Kidney (tissue), 14 donors: ENCODE data around the gene TRNP1. TPM values are rescaled to one million over a fixed set of nuclear protein-coding genes. Genes with fewer than 3 reads are reported as not detected.

Experiments
- DNase-seq, 5 donors: peaks; one replicate each; pipeline ENCODE4 v3.0.0-alpha.2; 2013 to 2020
- FAIRE-seq: peaks from 2 replicates; lab custom pipeline; 2012; peaks lifted over from hg19 to GRCh38; lab: Jason Lieb, UNC
- H3K27ac ChIP-seq, 2 donors: one replicate each; pipeline ENCODE4 v1.7.0; 2013; ENCODE audit warnings: low read depth in 2 of 2, low read length in 2 of 2, inconsistent platforms in 1 of 2
- H3K27me3 ChIP-seq: one replicate; pipeline ENCODE4 v1.7.1; 2013; ENCODE audit warnings: low read length, inconsistent platforms; ENCODE audit not compliant: control insufficient read depth, insufficient read depth
- H3K36me3 ChIP-seq, 3 donors: one replicate each; pipeline versions ENCODE4 v1.7.0 to v1.7.1; 2013; ENCODE audit warnings: low read length in 3 of 3, control low read depth in 1 of 3, inconsistent platforms in 1 of 3; ENCODE audit not compliant: insufficient read depth in 3 of 3, control insufficient read depth in 2 of 3
- H3K4me1 ChIP-seq, 3 donors: one replicate each; pipeline versions ENCODE4 v1.7.0 to v1.7.1; 2013; ENCODE audit warnings: low read length in 3 of 3, inconsistent platforms in 1 of 3, low read depth in 1 of 3; ENCODE audit not compliant: control insufficient read depth in 2 of 3, insufficient read depth in 2 of 3
- H3K4me3 ChIP-seq, 3 donors: one replicate each; pipeline versions ENCODE4 v1.7.0 to v1.8.1; 2013; ENCODE audit warnings: low read length in 3 of 3, control low read depth in 1 of 3, inconsistent platforms in 1 of 3
- H3K9ac ChIP-seq, 3 donors: one replicate each; pipeline versions ENCODE4 v1.7.0 to v1.7.1; 2013; ENCODE audit warnings: low read length in 3 of 3, control low read depth in 1 of 3, inconsistent platforms in 1 of 3
- H3K9me3 ChIP-seq, 3 donors: one replicate each; pipeline versions ENCODE4 v1.7.0 to v1.7.1; 2013; ENCODE audit warnings: low read length in 3 of 3, control low read depth in 1 of 3, inconsistent platforms in 1 of 3; ENCODE audit not compliant: control insufficient read depth in 2 of 3, insufficient read depth in 1 of 3
- intact Hi-C: fragments of 100-400 bp; cut with DNase I; formaldehyde crosslinking; loops from one replicate; pipeline ENCODE4 v1.11.1; 2022
- polyA plus RNA-seq: library from polyadenylated mRNA; stranded (reverse); fragments of 350-450 nt; fragmentation: Illumina TruSeq; extraction: RNeasy Lipid Tissue Mini Kit (QIAGEN cat#74804); gene quantifications from one replicate; pipeline ENCODE4 v1.2.3, GENCODE V29; 2014; ENCODE audit warnings: low read depth, low replicate concordance; ENCODE audit not compliant: insufficient read depth
- total RNA-seq: library from RNA; stranded (reverse); fragmentation: NEBNext Ultra II Directional; extraction: Animal tissue kit (Norgen Biotek cat#: 25700); gene quantifications from one replicate; pipeline ENCODE4 v1.2.1, GENCODE V29; 2021
- TF ChIP-seq, protein P1 (sequence below): IDR thresholded peaks from 3 replicates; pipeline ENCODE4 v1.5.1; 2012; ENCODE audit warnings: mild to moderate bottlenecking, moderate library complexity, borderline replicate concordance; ENCODE audit not compliant: insufficient read depth; ENCODE audit errors: extremely low read depth
- donor health status: control.
- donor health status: control.
- donor health status: control.
- donor health status: control.
- donor health status: control.
- donor health status: DM: yes; HTN: yes; CAD: no.
- donor health status: Normal renal cell carcinoma (clear cell type).

TRNP1 gene
- total and polyA plus RNA-seq, 2 donors from 2014 or later = 33.0 to 38.3 TPM

DNA sequence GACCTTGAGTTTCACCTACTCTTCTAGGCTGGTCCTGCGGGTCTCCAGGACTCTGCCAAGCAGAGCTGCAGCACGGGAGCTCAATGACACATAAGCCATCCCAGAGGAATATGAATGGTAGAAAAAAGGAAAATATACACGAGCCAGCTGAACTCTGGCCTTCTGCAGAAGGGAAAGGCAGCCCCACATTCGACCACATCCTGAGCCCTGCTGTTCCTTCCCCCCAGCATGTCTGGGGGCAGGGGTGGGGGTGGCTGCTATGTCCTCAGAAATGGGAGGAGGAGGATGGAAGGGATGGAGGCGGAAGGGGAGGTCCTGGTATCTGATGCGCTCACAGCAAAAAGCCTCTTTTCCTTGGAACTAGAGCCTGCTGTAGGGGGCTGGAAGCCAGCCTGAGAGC, 21.1 kb upstream of the TRNP1 start:
- no peaks in the 10 kb centered on the region for H3K27me3 ChIP-seq
- no peak for FAIRE-seq
- no peaks in the 10 kb centered on the region for H3K4me1 ChIP-seq
- H3K9ac ChIP-seq = no peak overlapping the region
- no peak overlapping the region for H3K27ac ChIP-seq
- TF ChIP-seq, protein P1, sequence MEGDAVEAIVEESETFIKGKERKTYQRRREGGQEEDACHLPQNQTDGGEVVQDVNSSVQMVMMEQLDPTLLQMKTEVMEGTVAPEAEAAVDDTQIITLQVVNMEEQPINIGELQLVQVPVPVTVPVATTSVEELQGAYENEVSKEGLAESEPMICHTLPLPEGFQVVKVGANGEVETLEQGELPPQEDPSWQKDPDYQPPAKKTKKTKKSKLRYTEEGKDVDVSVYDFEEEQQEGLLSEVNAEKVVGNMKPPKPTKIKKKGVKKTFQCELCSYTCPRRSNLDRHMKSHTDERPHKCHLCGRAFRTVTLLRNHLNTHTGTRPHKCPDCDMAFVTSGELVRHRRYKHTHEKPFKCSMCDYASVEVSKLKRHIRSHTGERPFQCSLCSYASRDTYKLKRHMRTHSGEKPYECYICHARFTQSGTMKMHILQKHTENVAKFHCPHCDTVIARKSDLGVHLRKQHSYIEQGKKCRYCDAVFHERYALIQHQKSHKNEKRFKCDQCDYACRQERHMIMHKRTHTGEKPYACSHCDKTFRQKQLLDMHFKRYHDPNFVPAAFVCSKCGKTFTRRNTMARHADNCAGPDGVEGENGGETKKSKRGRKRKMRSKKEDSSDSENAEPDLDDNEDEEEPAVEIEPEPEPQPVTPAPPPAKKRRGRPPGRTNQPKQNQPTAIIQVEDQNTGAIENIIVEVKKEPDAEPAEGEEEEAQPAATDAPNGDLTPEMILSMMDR = no peak
- no peak overlapping the region for H3K4me3 ChIP-seq
- no peak for DNase-seq
- H3K36me3 ChIP-seq = no peaks in the 10 kb centered on the region
- H3K9me3 ChIP-seq = no peaks in the 10 kb centered on the region
- intact Hi-C loops = no loop called here

DNA sequence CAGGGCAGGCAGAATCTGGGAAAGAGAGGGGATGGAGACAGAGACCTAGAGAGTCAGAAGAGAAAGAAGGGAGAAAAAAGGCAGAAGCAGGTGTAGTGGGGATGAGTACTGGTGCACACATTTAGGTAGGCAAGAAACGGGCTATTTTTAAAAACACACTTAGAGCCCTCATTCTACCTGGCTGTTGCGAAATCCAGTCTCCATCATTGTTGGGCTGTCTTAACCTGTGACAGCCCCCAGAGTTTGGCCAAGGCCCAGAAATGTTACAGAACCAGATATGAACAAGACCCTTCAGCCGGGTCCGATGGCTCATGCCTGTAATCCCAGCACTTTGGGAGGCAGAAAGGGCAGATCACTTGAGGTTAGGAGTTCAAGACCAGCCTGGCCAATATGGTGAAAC, 20.7 kb upstream of the TRNP1 start:
- Histone ChIP-seq H3K4me3 (no peak overlapping the region), H3K9ac (no peak overlapping the region), H3K36me3 (no peaks in the 10 kb centered on the region), H3K9me3 (no peaks in the 10 kb centered on the region), H3K27me3 (no peaks in the 10 kb centered on the region), H3K4me1 (no peaks in the 10 kb centered on the region), H3K27ac (no peak overlapping the region)
- TF ChIP-seq, protein P1 = no peak
- DNase-seq (no peak), FAIRE-seq (no peak)
- intact Hi-C loops = no loop called here

DNA sequence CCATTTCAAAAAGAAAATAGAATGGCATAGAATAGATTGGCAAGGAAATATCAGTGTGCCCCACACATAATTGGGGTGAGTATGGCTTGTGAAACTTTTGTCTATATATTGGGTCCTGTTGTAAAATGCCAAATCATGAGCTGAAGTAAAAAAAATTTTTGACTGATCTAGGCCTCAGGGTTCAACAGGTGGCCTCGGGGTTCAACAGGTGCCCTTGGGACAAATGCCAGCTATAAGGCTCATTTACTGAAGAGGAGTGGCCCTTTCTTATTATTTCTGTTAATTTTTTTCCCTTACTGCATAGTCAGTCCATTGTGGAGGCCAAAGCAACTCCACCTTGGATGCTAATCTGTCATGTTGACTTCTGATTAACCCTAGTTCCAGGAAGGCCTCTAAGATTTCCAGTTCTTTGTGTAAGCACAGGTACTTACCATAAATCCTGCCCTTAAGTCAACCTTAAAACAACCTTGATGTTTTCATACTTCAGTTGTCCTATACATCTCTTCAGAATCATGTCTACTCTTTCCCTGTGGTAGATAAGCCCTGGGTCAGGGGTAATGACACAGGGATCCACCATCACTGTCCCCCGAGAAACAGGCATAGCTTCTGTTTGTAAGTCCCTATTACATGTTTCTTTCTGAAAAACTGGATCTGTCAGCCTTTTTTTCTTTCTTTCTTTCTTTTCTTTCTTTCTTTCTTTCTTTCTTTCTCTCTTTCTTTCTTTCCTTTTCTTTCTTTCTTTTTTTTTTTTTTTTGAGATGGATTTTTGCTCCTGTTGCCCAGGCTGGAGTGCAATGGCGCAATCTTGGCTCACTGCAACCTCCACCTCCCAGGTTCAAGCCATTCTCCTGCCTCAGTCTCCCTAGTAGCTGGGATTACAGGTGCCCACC, 16.6 kb upstream of the TRNP1 start:
- intact Hi-C loops = no loop called here
- TF ChIP-seq, protein P1 = no peak
- Histone ChIP-seq H3K9me3 (no peaks in the 10 kb centered on the region), H3K4me3 (no peak overlapping the region), H3K36me3 (no peaks in the 10 kb centered on the region), H3K4me1 (no peaks in the 10 kb centered on the region), H3K27ac (no peak overlapping the region), H3K9ac (no peak overlapping the region), H3K27me3 (no peaks in the 10 kb centered on the region)
- DNase-seq = no peak
- no peak for FAIRE-seq
